Esophagus (tissue), 2 donors: ENCODE data around the gene RHBG. TPM values are rescaled to one million over a fixed set of nuclear protein-coding genes. Genes with fewer than 3 reads are reported as not detected.
A peak's percentile ranks its signal among the peaks of the same experiment; 100 is the strongest.

Source experiments
- H3K27ac ChIP-seq, 2 donors: one replicate each; pipeline ENCODE4 v1.5.1; 2013; ENCODE audit warnings: low read depth in 2 of 2, mild to moderate bottlenecking in 2 of 2, inconsistent platforms in 1 of 2, low read length in 1 of 2, moderate library complexity in 1 of 2
- H3K27me3 ChIP-seq, 2 donors: one replicate each; pipeline ENCODE4 v1.6.1; 2013; ENCODE audit warnings: low read length in 2 of 2, control low read depth in 1 of 2, mild to moderate bottlenecking in 1 of 2; ENCODE audit not compliant: insufficient read depth in 2 of 2, control insufficient read depth in 1 of 2
- H3K36me3 ChIP-seq, 2 donors: one replicate each; pipeline ENCODE4 v1.6.1; 2013; ENCODE audit warnings: low read length in 1 of 2; ENCODE audit not compliant: control insufficient read depth in 2 of 2, insufficient read depth in 2 of 2
- H3K4me1 ChIP-seq, 2 donors: one replicate each; pipeline ENCODE4 v1.6.1; 2013; ENCODE audit warnings: low read length in 1 of 2; ENCODE audit not compliant: control insufficient read depth in 2 of 2, insufficient read depth in 2 of 2
- H3K4me3 ChIP-seq, 2 donors: one replicate each; pipeline ENCODE4 v1.5.1; 2013; ENCODE audit warnings: low read length in 2 of 2, mild to moderate bottlenecking in 2 of 2, low read depth in 1 of 2, moderate library complexity in 1 of 2
- H3K9me3 ChIP-seq, 2 donors: one replicate each; pipeline ENCODE4 v1.6.1; 2013; ENCODE audit warnings: mild to moderate bottlenecking in 2 of 2, low read depth in 1 of 2, low read length in 1 of 2, moderate library complexity in 1 of 2; ENCODE audit not compliant: control insufficient read depth in 2 of 2, insufficient read depth in 1 of 2
- WGBS, 2 donors: extraction: QIAGEN DNeasy Blood & Tissue Kit; methylation state at CpG; one replicate each; pipeline ENCODE4 v1.1.7; 2013; 5-methylcytosine and 5-hydroxymethylcytosine counted together
- polyA plus RNA-seq, 2 donors: library from polyadenylated mRNA; stranded (reverse); fragments of 200-250 nt; gene quantifications; one replicate each; pipeline ENCODE4 v1.2.3, GENCODE V29; 2013
- donor health status: healthy with polysubstance abuse.
- donor health status: Bipolar disorder and iron deficiency.

The RHBG gene
- polyA plus RNA-seq, 2 donors, result 2.3 TPM

GRCh38 chr1:156421062-156421938 lies 52.3 kb downstream of the RHBG start:
- H3K36me3 ChIP-seq, result no peaks in the 10 kb centered on the region
- 2% methylated on average over 56 to 69 of the region's 69 CpGs for WGBS, 2 donors
- peaks cover 0 to 11% of the 10 kb centered on the region in 2 donors for H3K27me3 ChIP-seq
- H3K4me1 ChIP-seq, result peaks cover 13 to 14% of the 10 kb centered on the region in 2 donors
- H3K9me3 ChIP-seq, result no peaks in the 10 kb centered on the region
- H3K4me3 ChIP-seq, result peak overlapping the region; percentile 8 to 34
- H3K27ac ChIP-seq, result no peak overlapping the region

GRCh38 chr1:156421939-156422601 lies 53.1 kb downstream of the RHBG start:
- Histone ChIP-seq H3K27ac (peak overlapping the region in 1 of 2 donors; percentile 44), H3K4me3 (peak overlapping the region in 1 of 2 donors; percentile 34), H3K4me1 (peaks cover 13 to 14% of the 10 kb centered on the region in 2 donors), H3K9me3 (no peaks in the 10 kb centered on the region), H3K27me3 (peaks cover 0 to 11% of the 10 kb centered on the region in 2 donors), H3K36me3 (no peaks in the 10 kb centered on the region)
- 17% methylated on average over 12 of the region's 12 CpGs for WGBS, 2 donors

GRCh38 chr1:156422602-156423091 lies 53.6 kb downstream of the RHBG start:
- Histone ChIP-seq H3K4me1 (peaks cover 13 to 14% of the 10 kb centered on the region in 2 donors), H3K36me3 (no peaks in the 10 kb centered on the region), H3K9me3 (no peaks in the 10 kb centered on the region), H3K27me3 (peaks cover 0 to 11% of the 10 kb centered on the region in 2 donors), H3K27ac (peak overlapping the region in 1 of 2 donors; percentile 44), H3K4me3 (no peak overlapping the region)
- whole genome bisulfite sequencing, 2 donors, result 19 to 24% methylated on average over 15 of the region's 15 CpGs

- Histone ChIP-seq H3K36me3 (no peaks in the 10 kb centered on the region), H3K9me3 (no peaks in the 10 kb centered on the region), H3K4me1 (peaks cover 13 to 14% of the 10 kb centered on the region in 2 donors), H3K4me3 (no peak overlapping the region), H3K27ac (no peak overlapping the region), H3K27me3 (peaks cover 0 to 11% of the 10 kb centered on the region in 2 donors)
- 58 to 66% methylated on average over 7 of the region's 7 CpGs for WGBS, 2 donors
These were observed 54.7 kb downstream of the RHBG start for GRCh38 chr1:156423422-156424352.

GRCh38 chr1:156424806-156425432 lies 55.9 kb downstream of the RHBG start:
- 80 to 81% methylated on average over 10 of the region's 10 CpGs for WGBS, 2 donors
- Histone ChIP-seq H3K27ac (no peak overlapping the region), H3K27me3 (peaks cover 0 to 7% of the 10 kb centered on the region in 2 donors), H3K4me3 (no peak overlapping the region), H3K9me3 (no peaks in the 10 kb centered on the region), H3K4me1 (peaks cover 13% of the 10 kb centered on the region in 2 donors), H3K36me3 (no peaks in the 10 kb centered on the region)

- Histone ChIP-seq H3K27me3 (no peaks in the 10 kb centered on the region), H3K4me3 (no peak overlapping the region), H3K27ac (no peak overlapping the region), H3K9me3 (no peaks in the 10 kb centered on the region), H3K4me1 (peaks cover 4 to 8% of the 10 kb centered on the region in 2 donors), H3K36me3 (no peaks in the 10 kb centered on the region)
- 90 to 94% methylated on average over 7 of the region's 7 CpGs for WGBS, 2 donors
These were observed 56.9 kb downstream of the RHBG start for GRCh38 chr1:156425943-156426342.

- H3K4me1 ChIP-seq, result no peaks in the 10 kb centered on the region
- peaks cover 0 to 11% of the 10 kb centered on the region in 2 donors for H3K27me3 ChIP-seq
- no peaks in the 10 kb centered on the region for H3K36me3 ChIP-seq
- H3K4me3 ChIP-seq, result no peak overlapping the region
- 40 to 59% methylated on average over 5 of the region's 5 CpGs for WGBS, 2 donors
- no peak overlapping the region for H3K27ac ChIP-seq
- H3K9me3 ChIP-seq, result no peaks in the 10 kb centered on the region
These were observed 58.9 kb downstream of the RHBG start for GRCh38 chr1:156427957-156428356.

GRCh38 chr1:156428746-156429288 lies 59.8 kb downstream of the RHBG start:
- Histone ChIP-seq H3K4me3 (no peak overlapping the region), H3K4me1 (no peaks in the 10 kb centered on the region), H3K9me3 (no peaks in the 10 kb centered on the region), H3K27me3 (peaks cover 0 to 13% of the 10 kb centered on the region in 2 donors), H3K27ac (no peak overlapping the region), H3K36me3 (no peaks in the 10 kb centered on the region)
- 10 to 23% methylated on average over 4 of the region's 4 CpGs for WGBS, 2 donors
